Parathyroid adenoma (tissue), 2 donors: ENCODE results near the gene ECM2.

ENCODE experiments used
- H2AFZ ChIP-seq: fragments of 300-600 bp; sonication (generic); one replicate; pipeline ENCODE4 v1.7.0; 2017; ENCODE audit warnings: antibody characterized with exemption, mild to moderate bottlenecking
- H3K27ac ChIP-seq: fragments of 300-600 bp; sonication (generic); one replicate; pipeline ENCODE4 v1.7.0; 2017
- H3K27me3 ChIP-seq: fragments of 300-600 bp; sonication (generic); one replicate; pipeline ENCODE4 v1.7.0; 2017; ENCODE audit warnings: low read length; ENCODE audit not compliant: control insufficient read depth, insufficient read depth
- H3K36me3 ChIP-seq: fragments of 300-600 bp; sonication (generic); one replicate; pipeline ENCODE4 v1.7.0; 2017; ENCODE audit warnings: low read length; ENCODE audit not compliant: control insufficient read depth, insufficient read depth
- H3K4me1 ChIP-seq: fragments of 300-600 bp; sonication (generic); one replicate; pipeline ENCODE4 v1.7.0; 2017; ENCODE audit warnings: control low read depth
- H3K4me2 ChIP-seq: fragments of 300-600 bp; sonication (generic); one replicate; pipeline ENCODE4 v1.7.0; 2017; ENCODE audit warnings: low read length
- H3K4me3 ChIP-seq: fragments of 300-600 bp; sonication (generic); one replicate; pipeline ENCODE4 v1.7.0; 2017; ENCODE audit warnings: low read depth, low read length
- H3K79me2 ChIP-seq: fragments of 300-600 bp; sonication (generic); one replicate; pipeline ENCODE4 v1.7.0; 2017; ENCODE audit warnings: control low read depth
- H3K9ac ChIP-seq: fragments of 300-600 bp; sonication (generic); one replicate; pipeline ENCODE4 v1.7.0; 2017; ENCODE audit warnings: mild to moderate bottlenecking
- H3K9me3 ChIP-seq: fragments of 300-600 bp; sonication (generic); one replicate; pipeline ENCODE4 v1.7.0; 2017; ENCODE audit warnings: low read length; ENCODE audit not compliant: control insufficient read depth
- TF ChIP-seq, protein P1 (sequence below): fragments of 300-600 bp; sonication (generic); IDR thresholded peaks from one replicate; pipeline ENCODE4 v1.7.0; 2017; ENCODE audit warnings: antibody characterized with exemption, mild to moderate bottlenecking
- donor health status: primary hyperparathyroidism.

The ECM2 gene

DNA sequence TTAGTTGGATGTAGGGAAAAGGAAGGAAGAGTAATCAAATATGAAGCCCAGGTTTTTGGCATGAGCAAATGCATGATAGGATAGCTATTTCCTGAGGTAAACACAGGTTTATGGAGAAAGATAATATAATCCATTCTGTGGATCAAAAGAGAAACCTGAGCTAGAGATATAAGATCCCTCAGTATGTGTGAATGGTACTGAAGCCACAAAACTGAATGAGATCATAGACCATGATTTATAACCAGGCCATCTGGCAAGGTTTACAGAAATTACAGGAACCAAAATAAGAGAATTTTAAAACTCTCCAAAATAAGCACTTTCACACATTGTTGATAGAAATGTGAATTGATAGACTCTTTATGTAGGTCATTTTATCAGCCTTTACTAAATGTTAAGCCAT lies 28.7 kb upstream of the ECM2 start:
- no peaks in the 10 kb centered on the region for H3K4me1 ChIP-seq
- H3K9ac ChIP-seq, result no peak overlapping the region
- H3K79me2 ChIP-seq, result no peaks in the 10 kb centered on the region
- H3K36me3 ChIP-seq, result no peaks in the 10 kb centered on the region
- no peaks in the 10 kb centered on the region for H3K9me3 ChIP-seq
- no peak overlapping the region for H2AFZ ChIP-seq
- H3K27me3 ChIP-seq, result no peaks in the 10 kb centered on the region
- TF ChIP-seq, protein P1, sequence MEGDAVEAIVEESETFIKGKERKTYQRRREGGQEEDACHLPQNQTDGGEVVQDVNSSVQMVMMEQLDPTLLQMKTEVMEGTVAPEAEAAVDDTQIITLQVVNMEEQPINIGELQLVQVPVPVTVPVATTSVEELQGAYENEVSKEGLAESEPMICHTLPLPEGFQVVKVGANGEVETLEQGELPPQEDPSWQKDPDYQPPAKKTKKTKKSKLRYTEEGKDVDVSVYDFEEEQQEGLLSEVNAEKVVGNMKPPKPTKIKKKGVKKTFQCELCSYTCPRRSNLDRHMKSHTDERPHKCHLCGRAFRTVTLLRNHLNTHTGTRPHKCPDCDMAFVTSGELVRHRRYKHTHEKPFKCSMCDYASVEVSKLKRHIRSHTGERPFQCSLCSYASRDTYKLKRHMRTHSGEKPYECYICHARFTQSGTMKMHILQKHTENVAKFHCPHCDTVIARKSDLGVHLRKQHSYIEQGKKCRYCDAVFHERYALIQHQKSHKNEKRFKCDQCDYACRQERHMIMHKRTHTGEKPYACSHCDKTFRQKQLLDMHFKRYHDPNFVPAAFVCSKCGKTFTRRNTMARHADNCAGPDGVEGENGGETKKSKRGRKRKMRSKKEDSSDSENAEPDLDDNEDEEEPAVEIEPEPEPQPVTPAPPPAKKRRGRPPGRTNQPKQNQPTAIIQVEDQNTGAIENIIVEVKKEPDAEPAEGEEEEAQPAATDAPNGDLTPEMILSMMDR, result no peak
- no peak overlapping the region for H3K4me2 ChIP-seq
- H3K27ac ChIP-seq, result no peak overlapping the region
- H3K4me3 ChIP-seq, result no peak overlapping the region

DNA sequence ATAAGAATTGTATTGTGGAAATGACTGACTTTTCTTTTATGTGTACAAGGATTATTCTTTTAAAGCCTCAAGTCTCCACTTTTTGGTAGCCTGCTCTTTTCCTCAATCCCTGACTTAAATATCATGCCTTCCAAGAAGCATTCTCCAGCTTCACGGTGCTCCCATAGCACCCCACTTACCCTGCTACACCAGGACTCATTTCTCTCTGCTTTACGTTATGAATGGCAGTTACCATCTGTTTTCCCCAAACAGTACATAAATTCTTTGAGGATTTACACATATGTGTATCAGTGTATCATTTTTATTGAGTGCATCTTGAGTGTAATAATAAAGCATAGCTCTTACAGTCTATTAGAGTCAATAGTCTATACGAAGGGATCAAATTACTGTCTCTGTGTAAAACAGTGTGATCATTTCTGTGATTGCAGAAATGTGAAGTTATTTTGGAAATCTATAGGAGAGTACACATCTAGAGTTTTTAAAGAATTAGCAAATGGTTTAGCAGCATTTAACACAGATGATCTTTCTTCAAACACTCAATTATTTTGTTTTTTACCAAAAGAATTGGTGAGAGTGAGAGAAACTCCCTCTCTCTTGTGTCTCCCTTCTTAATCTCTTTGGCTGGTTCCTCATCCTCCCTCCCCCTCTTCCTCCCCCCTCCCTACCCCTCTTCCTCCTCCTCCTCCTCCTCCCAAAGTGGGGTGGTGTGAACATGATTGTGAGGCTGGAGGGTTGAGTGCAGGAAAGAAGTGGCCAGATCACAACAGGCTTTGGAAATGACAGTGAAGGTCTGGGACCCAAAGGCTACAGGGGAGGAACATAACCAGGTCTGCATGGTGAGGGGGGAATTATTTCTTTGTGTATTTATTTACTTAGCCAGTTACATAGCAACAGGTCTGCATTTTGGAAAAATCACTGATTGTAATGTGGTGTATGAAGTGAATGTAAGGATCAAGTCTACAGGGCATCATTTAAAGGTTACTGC lies 27.6 kb upstream of the ECM2 start:
- H3K79me2 ChIP-seq, result no peaks in the 10 kb centered on the region
- H3K4me3 ChIP-seq, result no peak overlapping the region
- no peaks in the 10 kb centered on the region for H3K27me3 ChIP-seq
- no peak overlapping the region for H3K9ac ChIP-seq
- H3K27ac ChIP-seq, result no peak overlapping the region
- TF ChIP-seq, protein P1, result no peak
- no peaks in the 10 kb centered on the region for H3K4me1 ChIP-seq
- no peaks in the 10 kb centered on the region for H3K9me3 ChIP-seq
- H3K36me3 ChIP-seq, result no peaks in the 10 kb centered on the region
- H3K4me2 ChIP-seq, result no peak overlapping the region
- H2AFZ ChIP-seq, result no peak overlapping the region

DNA sequence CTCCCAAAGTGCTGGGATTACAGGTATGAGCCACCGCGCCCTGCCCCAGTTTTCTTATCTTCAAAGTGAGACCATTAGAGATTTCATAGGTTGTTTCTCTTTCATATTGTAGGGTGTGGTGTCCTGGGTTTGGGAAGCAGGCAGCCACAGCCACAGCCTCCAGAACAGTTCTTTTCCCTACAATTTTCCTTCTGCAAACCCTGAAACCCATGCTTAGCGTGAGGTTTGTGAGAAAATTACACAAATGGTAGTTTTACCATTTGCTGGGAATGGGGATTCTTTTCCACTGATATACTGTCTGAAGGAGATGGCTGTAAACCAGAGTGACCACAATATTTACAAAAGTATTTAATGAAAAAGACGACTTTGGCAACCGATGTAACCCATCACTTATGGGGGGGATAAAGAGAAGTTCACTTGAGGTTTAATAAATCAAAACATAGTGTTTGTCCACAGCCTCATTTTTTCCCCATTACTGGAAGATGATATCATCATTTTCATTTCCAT lies 26.7 kb upstream of the ECM2 start:
- H3K4me3 ChIP-seq, result no peak overlapping the region
- no peak overlapping the region for H3K27ac ChIP-seq
- no peak overlapping the region for H3K4me2 ChIP-seq

DNA sequence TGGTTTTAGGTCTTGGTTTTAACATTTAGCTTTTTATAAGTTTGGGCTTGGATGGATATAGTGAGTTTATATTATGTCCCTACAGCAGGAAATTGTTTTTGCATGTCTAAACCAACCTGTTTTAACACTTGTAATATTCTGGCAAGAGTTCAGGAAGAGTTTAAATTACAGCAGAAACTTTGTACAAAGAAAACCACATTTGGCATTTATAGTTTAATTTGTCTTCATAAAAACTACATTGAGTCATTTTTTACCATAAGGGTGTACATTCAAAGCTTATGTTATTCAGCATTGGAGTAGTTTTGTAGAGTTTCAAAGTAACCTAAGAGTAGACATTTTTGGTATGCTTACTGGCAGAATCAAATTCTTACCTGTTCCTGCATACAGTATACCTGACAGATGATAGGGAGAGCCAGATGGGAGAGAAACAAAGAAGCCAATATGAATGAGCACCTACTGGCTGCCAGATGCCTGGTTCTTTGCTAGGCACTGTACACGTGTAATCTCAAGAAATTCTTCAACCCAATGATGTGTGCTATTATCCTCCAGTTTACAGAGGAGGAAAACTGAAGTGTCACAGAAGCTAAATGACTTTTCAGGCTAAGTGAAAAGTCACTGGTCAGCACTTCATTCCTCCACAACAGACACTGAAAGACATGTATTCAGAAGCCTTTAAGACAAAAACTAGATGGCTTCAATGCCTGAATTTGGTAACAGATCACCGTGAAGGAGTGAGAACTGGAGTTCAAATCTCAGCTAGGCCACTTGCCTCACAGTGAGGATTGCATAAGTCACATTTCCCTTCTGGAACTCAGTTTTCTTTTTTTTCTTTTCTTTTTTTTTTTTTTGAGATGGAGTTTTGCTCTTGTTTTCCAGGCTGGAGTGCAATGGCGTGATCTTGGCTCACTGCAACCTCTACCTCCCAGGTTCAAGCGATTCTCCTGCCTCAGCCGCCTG lies 25.9 kb upstream of the ECM2 start:
- Histone ChIP-seq H3K9me3 (no peaks in the 10 kb centered on the region), H3K9ac (no peak overlapping the region), H3K36me3 (no peaks in the 10 kb centered on the region), H3K27ac (no peak overlapping the region), H3K27me3 (no peaks in the 10 kb centered on the region), H3K79me2 (no peaks in the 10 kb centered on the region), H3K4me2 (no peak overlapping the region), H3K4me3 (no peak overlapping the region), H2AFZ (no peak overlapping the region), H3K4me1 (no peaks in the 10 kb centered on the region)
- TF ChIP-seq, protein P1, result no peak

More for the DNA sequence above, 26.7 kb upstream of the ECM2 start:
- Histone ChIP-seq H3K79me2 (no peaks in the 10 kb centered on the region), H2AFZ (no peak overlapping the region), H3K9me3 (no peaks in the 10 kb centered on the region), H3K4me1 (no peaks in the 10 kb centered on the region), H3K27me3 (no peaks in the 10 kb centered on the region), H3K36me3 (no peaks in the 10 kb centered on the region), H3K9ac (no peak overlapping the region)
- TF ChIP-seq, protein P1, result no peak
